ENCODE data around the gene CTDSPL. TPM values are rescaled to one million over a fixed set of nuclear protein-coding genes. Genes with fewer than 3 reads are reported as not detected.

CTDSPL gene
- total and polyA plus RNA-seq, 5 donors from 2014 or later = 0.08 to 1.7 TPM; not detected in 3

Other genes starting within 250 kb of the CTDSPL start
- gene VILL, start 128.9 kb downstream of the CTDSPL start, total RNA-seq = 24.0 TPM
- gene VILL, start 128.9 kb downstream of the CTDSPL start, polyA plus RNA-seq = 10 to 100 TPM in 3 of 4 donors, 1 to 10 TPM in 1; 9.0 to 15.5 (median 12.4) TPM
- gene PLCD1, start 167.8 kb downstream of the CTDSPL start, total RNA-seq = 47.5 TPM
- 10 to 100 TPM; 26.2 to 32.5 (median 28.6) TPM for gene PLCD1, start 167.8 kb downstream of the CTDSPL start, polyA plus RNA-seq
- 4.9 TPM for gene DLEC1, start 177.3 kb downstream of the CTDSPL start, total RNA-seq
- gene DLEC1, start 177.3 kb downstream of the CTDSPL start, polyA plus RNA-seq = under 1 TPM; 0.09 to 0.65 (median 0.50) TPM